ENCODE data around the gene SOX10. TPM values are rescaled to one million over a fixed set of nuclear protein-coding genes. Genes with fewer than 3 reads are reported as not detected.

Gene SOX10
- total RNA-seq, 4 donors from 2014 or later = 2.5 TPM; not detected in 3

DNA sequence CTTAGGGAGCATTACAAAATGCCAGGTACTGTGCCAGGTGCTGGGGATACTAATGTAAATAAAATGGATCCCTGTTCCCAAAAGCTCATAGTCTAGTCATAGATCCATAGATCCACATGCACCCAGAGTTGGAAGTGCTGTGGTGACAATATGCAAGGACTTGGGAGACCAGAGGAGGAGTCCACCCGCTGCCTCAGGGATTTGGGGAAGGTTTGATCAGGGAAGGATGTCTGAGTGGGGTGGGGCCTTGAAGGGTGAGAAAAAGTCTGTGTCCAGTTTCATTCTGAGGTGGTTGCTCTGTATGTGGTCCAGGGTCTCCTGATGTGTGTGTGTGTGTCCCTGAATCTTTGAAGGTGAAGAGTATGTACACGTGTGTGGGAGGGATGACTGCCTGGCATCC lies 9.2 kb downstream of the SOX10 start:
- no peak for TF ChIP-seq CTCF (IDR thresholded peaks at IDR 0.05)
- DNase-seq (ENCODE audit: low spot score) (no peak), ATAC-seq (ENCODE audit: low FRiP score) (no peak)

DNA sequence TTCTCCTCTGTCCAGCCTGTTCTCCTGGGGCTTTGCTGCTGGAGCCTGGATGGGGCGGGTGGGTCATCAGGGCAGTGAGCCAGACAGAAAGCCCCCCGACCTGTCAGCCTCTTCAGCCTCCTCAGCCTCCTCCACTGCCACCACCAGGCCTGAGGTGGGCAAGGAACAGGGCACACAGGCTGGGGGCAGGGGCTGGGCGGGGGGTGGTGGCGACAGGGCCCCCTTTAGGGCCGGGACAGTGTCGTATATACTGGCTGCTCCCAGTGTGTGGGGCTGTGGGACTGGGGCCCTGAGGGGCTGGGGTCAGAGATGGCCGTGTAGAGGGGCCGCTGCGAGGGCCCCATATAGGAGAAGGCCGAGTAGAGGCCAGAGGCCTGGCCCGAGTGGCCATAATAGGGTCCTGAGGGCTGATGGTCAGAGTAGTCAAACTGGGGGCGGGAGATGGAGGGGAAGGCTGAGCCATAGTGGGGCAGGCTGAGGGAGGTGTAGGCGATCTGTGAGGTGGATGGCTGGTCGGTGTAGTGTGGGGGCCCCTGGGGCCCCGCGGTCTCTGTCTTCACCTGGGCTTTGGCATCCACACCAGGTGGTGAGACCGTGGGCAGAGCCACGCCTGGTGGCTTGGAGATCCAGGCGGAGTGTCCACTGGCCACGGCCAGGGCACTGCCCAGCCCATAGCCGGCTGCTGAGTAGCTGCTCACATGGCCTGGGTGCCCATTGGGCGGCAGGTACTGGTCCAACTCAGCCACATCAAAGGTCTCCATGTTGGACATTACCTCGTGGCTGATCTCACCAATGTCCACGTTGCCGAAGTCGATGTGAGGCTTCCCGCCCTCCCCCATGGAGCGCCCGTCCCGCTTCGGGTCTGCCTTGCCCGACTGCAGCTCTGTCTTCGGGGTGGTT lies 10.8 kb downstream of the SOX10 start:
- ATAC-seq (ENCODE audit: low FRiP score) (no peak), DNase-seq (ENCODE audit: low spot score) (no peak)
- TF ChIP-seq CTCF (IDR thresholded peaks at IDR 0.05) = no peak

DNA sequence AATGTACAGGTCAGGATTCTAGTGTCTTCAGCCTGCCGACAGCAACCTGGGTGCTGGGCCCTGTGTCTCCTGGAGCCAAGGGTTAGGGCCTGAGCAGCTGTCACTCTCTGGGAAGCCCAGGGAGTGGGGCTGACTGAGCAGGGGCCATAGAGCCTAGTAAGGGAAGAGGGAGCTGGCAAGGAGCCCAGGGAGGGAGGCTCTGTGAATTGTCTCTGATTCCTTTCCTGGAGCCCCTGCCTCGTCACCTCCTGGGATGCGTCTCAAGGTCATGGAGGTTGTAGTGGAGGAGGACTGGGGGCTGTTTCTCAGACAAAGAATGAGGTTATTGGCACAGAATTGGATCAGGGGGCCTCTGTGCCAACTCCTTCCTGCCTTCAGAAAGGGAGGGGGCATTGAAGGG lies 11.8 kb downstream of the SOX10 start:
- no peak for DNase-seq (ENCODE audit: low spot score)
- no peak for ATAC-seq (ENCODE audit: low FRiP score)
- no peak for TF ChIP-seq CTCF (IDR thresholded peaks at IDR 0.05)

GRCh38 chr22:37971475-37972434 lies 12.6 kb downstream of the SOX10 start:
- ATAC-seq (ENCODE audit: low FRiP score) (no peak), DNase-seq (ENCODE audit: low spot score) (no peak)
- TF ChIP-seq CTCF (IDR thresholded peaks at IDR 0.05) = no peak

DNA sequence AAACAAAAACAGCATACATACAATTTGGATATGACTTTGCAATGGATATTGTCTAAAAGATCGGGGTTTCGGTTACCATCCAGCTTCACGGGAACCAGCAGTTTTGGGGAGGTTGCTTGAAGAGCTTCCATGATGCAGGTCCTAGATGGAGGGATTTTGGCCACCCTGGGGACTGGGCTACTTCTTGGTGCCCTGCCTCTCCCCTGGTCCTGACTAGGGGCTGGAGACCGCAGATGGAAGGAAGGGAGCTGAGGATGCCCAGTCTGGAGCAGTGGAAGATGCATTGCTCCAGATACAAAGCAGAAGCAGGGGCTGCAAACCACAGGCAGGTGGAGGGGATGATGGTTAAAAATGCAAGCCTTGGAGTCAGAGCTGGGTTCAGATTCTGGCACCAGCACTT lies 13.5 kb downstream of the SOX10 start:
- no peak for TF ChIP-seq CTCF (IDR thresholded peaks at IDR 0.05)
- DNase-seq (ENCODE audit: low spot score) (no peak), ATAC-seq (ENCODE audit: low FRiP score) (no peak)

DNA sequence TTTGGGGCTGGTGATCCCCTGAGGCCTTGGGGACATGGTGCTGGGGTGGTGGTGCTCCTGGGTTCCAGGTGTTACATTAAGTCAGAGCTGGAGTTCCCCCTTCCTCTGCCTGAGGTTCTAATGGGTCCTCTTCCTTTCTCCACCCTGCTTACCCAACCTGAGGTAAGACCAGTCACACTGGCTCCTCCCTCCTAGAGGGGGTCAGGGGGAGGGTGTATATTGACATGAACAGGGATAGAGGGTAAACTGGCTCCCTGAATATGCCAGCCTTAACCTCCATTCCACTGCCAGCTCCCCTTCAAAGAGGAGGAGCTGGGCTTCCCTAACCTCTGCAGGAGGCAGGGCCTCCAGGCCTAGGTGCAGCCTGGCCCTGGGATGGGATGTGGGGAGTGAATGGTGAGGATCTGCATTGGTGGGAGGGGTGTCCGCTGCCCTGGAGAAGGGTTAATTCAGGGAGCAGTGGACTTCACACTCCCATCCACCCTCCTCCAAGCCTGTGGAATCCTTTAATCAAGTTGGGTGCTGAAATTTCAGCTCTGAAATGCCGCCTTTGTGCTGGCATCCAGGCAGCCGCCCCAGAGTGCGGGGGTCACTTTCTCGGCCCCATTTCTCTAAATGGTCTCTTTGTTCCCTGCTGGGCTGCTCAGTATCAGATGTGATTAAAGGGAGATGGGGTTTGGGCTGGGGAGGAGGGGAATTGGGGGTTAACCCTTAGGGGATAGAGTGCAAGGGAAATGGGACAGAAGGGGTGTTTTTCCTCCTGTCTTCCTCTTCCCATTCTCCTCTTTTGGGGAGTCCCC lies 15.7 kb downstream of the SOX10 start:
- ATAC-seq (ENCODE audit: low FRiP score) (no peak), DNase-seq (ENCODE audit: low spot score) (no peak)
- no peak for TF ChIP-seq CTCF (IDR thresholded peaks at IDR 0.05)
